HuH-7.5 (cell line): ENCODE measurements around the gene PCDHGC3.
A peak's percentile ranks its signal among the peaks of the same experiment; 100 is the strongest.

ENCODE experiments used
- DNase-seq: peaks from one replicate; pipeline ENCODE4 v3.0.0; 2011; ENCODE audit warnings: low spot score

Gene PCDHGC3

DNA sequence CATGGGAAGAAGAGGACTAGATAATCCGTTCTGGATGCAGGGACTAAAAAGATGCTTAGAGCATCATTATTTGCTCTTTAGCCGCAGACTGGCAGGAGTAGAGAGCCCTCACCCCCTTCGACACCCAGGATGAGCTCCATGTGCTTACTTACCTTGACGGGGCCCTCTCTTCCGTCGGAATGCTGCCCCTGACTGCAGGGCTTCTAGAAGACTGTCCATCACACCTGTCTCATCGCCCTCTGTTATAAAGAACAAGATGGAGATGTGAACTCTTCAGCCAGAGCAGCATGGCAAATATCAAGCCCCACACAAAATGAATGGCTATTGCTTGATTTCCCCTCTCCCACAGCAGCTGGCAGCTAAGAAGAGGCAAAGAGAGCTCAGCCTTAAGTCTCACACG is 48.2 kb downstream of the PCDHGC3 start:
- no peak for DNase-seq

DNA sequence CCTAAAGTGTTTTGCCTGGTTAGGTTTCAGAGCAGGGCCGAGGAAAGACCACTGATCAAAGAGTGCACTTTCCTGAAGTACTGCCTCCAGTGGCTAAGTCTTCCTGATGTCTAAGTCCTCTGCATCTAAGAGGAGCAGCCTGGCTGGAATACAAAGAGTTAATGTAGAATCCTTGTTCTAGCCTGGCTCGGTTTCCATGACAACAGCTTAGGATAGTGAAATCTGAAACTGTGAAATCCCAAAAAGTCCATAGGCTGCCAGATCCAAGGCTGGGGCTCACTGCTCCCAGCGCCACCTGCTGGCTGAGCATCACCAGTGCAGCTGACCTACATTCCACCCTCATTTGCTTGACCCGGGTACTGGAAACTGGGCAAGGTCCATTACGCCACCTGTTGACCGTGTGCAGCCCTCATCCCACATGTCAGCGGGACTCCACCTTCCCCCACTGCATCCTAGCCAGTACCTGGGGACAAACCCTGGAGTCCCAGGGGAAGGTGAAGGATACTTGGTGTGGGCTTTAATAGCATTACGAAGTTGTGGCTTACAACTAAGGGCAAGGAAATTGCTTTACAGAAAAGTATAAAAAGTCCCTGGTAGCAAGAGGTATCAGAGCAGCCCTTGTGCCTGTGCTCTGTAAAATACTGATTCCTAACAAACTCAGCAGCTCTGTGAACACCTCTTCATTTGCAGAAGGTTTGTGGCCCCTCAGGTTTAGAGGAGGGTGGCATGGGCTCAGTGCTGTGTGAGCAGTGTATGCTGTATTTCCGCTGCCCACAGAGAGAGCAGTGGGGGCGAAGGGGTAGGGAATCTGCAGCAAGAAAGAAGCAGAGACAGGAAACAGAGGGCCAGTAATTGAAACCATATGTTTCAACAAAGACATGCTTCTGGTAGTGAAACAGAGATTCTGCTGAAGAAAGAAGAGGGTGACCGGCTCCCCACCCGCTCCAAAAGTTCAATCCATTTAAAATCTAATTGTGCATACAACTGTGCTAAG is 49.1 kb downstream of the PCDHGC3 start:
- DNase-seq, result peak; percentile 76

- DNase-seq, result no peak
Measured at GRCh38 chr5:141525653-141526052, 49.9 kb downstream of the PCDHGC3 start.

DNA sequence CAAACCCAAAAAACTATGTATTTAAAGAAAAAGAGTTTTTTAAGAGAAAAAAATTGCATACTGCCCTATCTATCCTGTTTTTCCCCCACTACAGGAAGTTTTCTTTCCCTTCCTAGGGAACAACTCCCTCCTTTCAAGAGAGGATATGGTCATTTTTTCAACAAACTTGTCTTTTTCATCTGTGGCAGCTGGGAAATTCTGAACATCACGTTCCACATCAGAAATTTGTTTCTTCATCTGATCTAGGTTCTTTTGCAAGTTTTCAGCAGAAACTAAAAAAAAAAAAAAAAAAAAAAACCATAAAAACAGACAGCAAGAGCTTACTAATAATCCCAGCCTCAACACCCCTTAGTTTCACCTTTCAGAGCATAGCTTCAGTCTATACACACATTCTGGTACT is 51.7 kb downstream of the PCDHGC3 start:
- no peak for DNase-seq
